GM21515 (cell line): ENCODE measurements around the gene RSPH10B2.
"Not testable (repeated sequence)": the region's sequence is repeated elsewhere in the genome, so short reads cannot be mapped to it uniquely, and the experiment has no call there.

ENCODE experiments used
- ATAC-seq: cut with Tn5 transposase; IDR thresholded peaks from one replicate; pipeline ENCODE4 v1.9.1; 2021; ENCODE audit not compliant: unreplicated experiment

The RSPH10B2 gene

GRCh38 chr7:6781581-6781980 is 27.7 kb downstream of the RSPH10B2 start:
- not testable (repeated sequence) for ATAC-seq

DNA sequence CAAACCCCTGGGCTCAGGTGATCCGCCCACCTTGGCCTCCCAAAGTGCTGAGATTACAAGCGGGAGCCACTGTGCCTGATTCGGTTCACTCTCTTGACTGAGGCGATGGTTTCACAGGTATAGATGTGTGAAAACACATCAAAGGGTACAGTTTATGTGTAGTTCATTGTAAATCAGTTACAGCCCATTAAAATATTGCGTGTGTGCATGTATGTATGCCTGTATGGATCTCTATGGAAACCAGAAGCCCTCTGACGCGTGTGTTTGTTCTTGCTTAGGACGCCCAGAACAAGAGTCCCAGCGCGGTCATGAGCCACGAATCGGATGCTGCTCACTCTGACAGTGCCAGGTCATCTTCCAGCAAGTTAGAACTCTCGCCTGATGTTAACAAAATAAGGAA is 35.5 kb downstream of the RSPH10B2 start:
- not testable (repeated sequence) for ATAC-seq

- not testable (repeated sequence) for ATAC-seq
Observed at GRCh38 chr7:6792113-6792872, 38.4 kb downstream of the RSPH10B2 start.

DNA sequence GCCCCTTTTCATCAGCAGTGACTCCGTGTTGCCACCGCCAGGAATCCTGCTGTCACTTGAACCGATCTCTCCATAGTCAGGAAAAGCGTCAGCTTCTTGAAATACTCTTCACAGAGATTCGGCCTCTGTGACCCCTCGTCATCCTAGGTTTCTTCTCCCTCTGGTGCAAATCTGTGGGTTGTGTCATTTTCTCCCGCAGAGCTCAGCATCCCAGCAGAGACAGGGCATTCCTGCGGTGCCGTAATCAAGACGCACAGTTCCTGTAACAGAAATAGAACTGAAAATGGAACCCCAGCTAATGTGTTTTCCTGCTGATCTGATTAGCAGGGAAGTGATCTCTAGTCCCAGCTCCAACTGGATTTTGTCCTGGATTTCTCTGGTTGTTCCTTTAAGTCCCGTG is 40.4 kb downstream of the RSPH10B2 start:
- ATAC-seq, result not testable (repeated sequence)

GRCh38 chr7:6797218-6797617 is 43.3 kb downstream of the RSPH10B2 start:
- not testable (repeated sequence) for ATAC-seq

DNA sequence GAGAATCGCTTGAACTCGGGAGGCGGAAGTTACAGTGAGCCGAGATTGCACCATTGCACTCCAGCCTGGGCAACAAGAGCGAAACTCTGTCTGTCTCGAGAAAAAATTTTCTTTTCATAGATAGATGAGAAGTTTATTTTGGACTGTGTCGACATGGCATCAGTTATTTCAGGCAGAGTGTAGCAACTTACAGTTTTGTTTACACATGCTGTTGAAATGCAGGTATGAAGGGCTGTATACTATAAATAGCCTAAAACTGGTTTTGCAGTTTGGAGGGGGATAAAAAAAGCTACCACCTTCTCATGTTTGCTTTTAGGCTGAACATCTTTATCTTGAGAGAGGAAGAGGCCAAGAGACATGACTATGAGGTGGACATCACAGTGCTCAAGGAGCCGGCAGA is 44.1 kb downstream of the RSPH10B2 start:
- ATAC-seq, result not testable (repeated sequence)

GRCh38 chr7:6799887-6800286 is 46.0 kb downstream of the RSPH10B2 start:
- ATAC-seq, result not testable (repeated sequence)

- ATAC-seq, result not testable (repeated sequence)
Observed at GRCh38 chr7:6800331-6800730, 46.4 kb downstream of the RSPH10B2 start.

DNA sequence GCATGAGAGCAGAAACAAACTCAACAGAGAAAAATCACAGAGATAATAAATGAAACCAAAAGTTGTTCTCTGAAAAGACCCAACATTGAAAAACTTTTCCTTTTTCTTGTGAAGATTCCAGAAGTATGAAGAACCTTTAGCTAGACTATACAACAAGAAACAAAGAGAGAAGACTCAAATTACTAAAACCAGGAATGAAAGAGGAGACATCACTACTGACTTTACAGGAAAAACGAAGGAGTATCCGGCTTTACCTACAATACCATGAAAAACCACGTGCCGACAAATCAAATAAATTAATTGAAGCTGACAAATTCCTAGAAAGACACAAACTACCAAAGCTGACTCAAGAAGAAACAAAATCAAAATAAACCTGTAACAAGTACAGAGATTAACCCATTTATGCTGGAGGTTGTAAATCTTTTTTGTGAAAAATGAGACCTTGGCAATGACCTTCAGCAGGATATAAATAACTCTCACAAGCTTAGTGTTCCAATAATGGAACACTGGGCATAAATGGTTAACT is 53.6 kb downstream of the RSPH10B2 start:
- not testable (repeated sequence) for ATAC-seq

- not testable (repeated sequence) for ATAC-seq
Observed at GRCh38 chr7:6807959-6808358, 54.1 kb downstream of the RSPH10B2 start.

GRCh38 chr7:6813011-6813410 is 59.1 kb downstream of the RSPH10B2 start:
- not testable (repeated sequence) for ATAC-seq

GRCh38 chr7:6815470-6815869 is 61.6 kb downstream of the RSPH10B2 start:
- ATAC-seq, result not testable (repeated sequence)

DNA sequence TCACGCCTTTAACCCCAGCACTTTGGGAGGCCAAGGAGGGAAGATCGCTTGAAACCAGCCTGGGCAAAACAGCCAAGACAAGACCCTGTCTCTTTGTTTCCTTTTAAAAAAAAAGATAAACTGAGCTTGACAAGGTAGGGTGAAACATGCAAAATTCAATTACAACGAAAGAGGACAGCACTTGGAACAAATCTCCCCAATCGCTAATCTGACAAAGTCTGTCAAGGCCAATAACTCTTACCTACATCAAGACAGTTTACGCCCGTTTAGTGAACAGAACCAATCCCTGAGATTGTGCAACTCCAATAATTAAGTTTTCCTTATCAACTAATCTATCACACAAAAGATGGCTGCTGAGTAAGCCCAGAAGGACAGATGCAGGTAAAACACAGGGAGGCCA is 67.7 kb downstream of the RSPH10B2 start:
- ATAC-seq, result not testable (repeated sequence)

- ATAC-seq, result peak; percentile 43
Observed at GRCh38 chr7:6825236-6826125, 71.6 kb downstream of the RSPH10B2 start.

- peak; percentile 98 for ATAC-seq
Observed at GRCh38 chr7:6826151-6826550, 72.2 kb downstream of the RSPH10B2 start, which contains the start of gene CCZ1B. CCZ1B (minus strand) TSS chr7:6826275; CDS start chr7:6826197, 78 bp downstream.

DNA sequence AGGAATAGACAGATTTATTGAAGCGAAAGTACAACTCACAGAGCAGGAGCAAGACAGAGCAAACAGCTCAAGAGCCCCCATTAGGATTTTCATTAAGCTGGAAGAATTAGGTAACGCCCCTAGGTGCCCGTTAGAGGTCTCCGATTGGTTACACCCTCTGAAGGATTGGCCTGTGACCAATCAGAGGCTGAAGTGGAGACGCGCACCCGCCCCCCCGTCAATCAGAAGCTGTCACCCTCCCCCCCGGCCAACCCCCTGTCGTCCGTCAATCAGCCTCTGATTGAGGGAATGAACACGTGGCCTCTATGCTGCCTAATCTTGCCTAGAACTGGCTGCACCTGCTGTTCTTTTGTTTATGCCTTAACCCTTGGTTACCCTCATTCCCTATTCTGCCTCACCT is 73.3 kb downstream of the RSPH10B2 start:
- ATAC-seq, result not testable (repeated sequence)

- not testable (repeated sequence) for ATAC-seq
Observed at GRCh38 chr7:6829616-6830015, 75.7 kb downstream of the RSPH10B2 start.

DNA sequence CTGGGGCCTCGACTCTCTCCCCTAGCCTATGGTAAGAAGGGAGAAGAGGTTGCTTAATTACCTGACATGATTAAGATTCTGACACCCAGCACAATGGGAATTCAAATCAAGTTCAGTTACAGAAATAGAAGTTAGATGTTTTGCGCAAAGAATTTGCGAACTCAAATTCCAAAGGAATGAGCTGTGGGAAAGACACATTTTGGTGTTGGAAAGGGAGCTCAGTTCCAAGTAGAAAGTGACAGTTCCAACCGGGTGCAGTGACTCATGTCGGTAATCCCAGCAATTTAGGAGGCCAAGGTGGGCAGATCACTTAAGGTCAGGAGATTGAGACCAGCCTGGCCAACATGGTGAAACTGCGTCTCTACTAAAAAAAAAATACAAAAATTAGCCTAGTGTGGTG is 76.1 kb downstream of the RSPH10B2 start:
- ATAC-seq, result not testable (repeated sequence)

DNA sequence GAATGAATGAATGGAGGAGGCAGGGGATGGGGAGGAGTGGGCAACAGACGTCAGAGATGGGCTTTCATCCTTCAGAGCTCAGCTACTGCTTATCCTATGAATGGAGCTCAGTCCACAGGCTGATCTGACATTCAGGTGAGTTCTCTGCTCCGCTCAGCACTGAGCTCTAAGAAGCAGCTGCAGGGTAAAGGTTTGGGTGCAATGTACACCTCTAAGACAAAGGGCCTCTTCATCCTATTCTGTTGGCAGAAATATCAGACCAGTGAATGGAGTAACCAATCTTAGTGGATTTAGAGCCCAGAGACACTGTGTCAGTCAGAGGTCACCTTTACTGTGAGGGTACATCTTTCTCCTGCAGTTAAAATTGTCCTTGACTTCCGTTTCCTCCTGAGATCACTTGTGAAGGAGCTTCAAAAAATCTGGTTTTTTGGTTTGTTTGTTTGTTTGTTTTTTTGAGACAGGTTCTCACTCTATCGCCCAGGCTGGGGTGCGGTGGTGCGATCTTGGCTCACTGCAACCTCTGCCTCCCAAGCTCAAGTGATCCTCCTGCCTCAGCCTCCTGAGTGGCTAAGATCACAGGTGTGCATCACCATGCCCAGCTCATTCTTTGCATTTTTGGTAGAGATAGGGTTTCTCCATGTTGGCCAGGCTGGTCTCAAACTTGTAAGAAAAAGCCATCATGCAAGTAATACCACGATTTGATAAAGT is 77.3 kb downstream of the RSPH10B2 start:
- ATAC-seq, result no peak

GRCh38 chr7:6833636-6834035 is 79.7 kb downstream of the RSPH10B2 start:
- no peak for ATAC-seq

GRCh38 chr7:6835521-6835920 is 81.6 kb downstream of the RSPH10B2 start:
- ATAC-seq, result not testable (repeated sequence)
